GM12892 (cell line): ENCODE data around the gene TOP3A.

ENCODE experiments used
- POLR2A ChIP-seq: IDR thresholded peaks from 2 replicates; pipeline ENCODE4 v1.6.1; 2011; ENCODE audit warnings: low read depth, low read length, control low read depth
- POLR2AphosphoS5 ChIP-seq: IDR thresholded peaks from 2 replicates; pipeline ENCODE4 v1.6.1; 2011; ENCODE audit warnings: low read depth, low read length, control low read depth
- TAF1 ChIP-seq: IDR thresholded peaks from 2 replicates; pipeline ENCODE4 v1.6.1; 2011; ENCODE audit warnings: low read depth, mild to moderate bottlenecking, control low read depth, low read length, borderline replicate concordance

- no peak for TF ChIP-seq POLR2AphosphoS5
- no peak for TF ChIP-seq POLR2A
- TF ChIP-seq TAF1, result no peak
These were observed 17.1 kb upstream of the TOP3A start for GRCh38 chr17:18331879-18332278.
